Suprapubic skin (tissue), 3 donors: ENCODE measurements around the gene RPS2.

Source experiments
- POLR2A ChIP-seq, 2 donors: fragments of 450-650 bp; IDR thresholded peaks; one replicate each; pipeline ENCODE4 v1.6.1; 2017; ENCODE audit warnings: antibody characterized with exemption in 2 of 2, mild to moderate bottlenecking in 2 of 2, moderate library complexity in 2 of 2
- TF ChIP-seq, protein P1 (sequence below), 2 donors: fragments of 200-600 bp in 1 of 2; fragments of 450-650 bp in 1 of 2; sonication (generic) in 1 of 2; IDR thresholded peaks; one replicate each; pipeline ENCODE4 v1.5.1; 2016 to 2019; ENCODE audit warnings: antibody characterized with exemption in 2 of 2, mild to moderate bottlenecking in 1 of 2, moderate library complexity in 1 of 2

DNA sequence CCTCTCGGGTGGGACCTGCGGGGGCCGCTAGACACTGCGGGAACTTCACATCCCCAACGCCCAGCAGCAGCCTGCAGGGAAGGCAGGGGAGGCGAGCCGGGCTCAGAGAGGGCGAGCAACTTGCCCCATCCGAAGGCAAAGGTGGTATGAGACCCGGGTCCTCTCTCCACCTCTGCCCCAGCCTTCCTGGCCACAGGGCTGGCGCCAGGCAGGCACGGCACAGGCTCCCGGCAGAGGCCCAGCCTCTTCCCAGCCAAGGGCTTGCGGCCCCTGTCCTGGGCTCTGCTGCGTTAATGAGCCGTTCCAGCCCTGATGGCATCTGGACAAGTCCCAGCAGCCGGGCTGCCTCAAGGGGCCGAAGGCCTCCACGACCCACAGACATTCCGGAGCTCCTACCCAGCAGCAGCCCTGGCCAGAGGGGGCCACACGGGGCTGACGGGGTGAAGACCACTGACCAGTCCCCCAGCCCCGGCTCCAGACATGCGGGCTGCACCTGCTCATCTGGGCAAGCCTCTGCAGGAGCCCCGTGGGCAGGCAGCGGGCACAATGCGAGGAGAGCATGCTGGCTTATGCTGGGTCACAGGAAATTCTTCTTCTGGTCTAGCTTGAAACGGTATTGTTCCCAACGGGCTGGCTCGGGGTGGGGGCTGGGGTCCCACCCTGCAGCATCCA is 45.2 kb downstream of the RPS2 start:
- no peak for TF ChIP-seq POLR2A (IDR thresholded peaks at IDR 0.05)
- TF ChIP-seq, protein P1, sequence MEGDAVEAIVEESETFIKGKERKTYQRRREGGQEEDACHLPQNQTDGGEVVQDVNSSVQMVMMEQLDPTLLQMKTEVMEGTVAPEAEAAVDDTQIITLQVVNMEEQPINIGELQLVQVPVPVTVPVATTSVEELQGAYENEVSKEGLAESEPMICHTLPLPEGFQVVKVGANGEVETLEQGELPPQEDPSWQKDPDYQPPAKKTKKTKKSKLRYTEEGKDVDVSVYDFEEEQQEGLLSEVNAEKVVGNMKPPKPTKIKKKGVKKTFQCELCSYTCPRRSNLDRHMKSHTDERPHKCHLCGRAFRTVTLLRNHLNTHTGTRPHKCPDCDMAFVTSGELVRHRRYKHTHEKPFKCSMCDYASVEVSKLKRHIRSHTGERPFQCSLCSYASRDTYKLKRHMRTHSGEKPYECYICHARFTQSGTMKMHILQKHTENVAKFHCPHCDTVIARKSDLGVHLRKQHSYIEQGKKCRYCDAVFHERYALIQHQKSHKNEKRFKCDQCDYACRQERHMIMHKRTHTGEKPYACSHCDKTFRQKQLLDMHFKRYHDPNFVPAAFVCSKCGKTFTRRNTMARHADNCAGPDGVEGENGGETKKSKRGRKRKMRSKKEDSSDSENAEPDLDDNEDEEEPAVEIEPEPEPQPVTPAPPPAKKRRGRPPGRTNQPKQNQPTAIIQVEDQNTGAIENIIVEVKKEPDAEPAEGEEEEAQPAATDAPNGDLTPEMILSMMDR (IDR thresholded peaks at IDR 0.05), result no peak
